HEK293 (cell line): ENCODE measurements around the gene LNX1.

ENCODE experiments used
- CTCF ChIA-PET: fragments of 350-600 bp; formaldehyde crosslinking; extraction: SDS; loops from one replicate; lab custom pipeline; 2021; ENCODE audit warnings: antibody characterized with exemption; lab: Yijun Ruan, JAX
- POLR2A ChIA-PET: fragments of 300-600 bp; formaldehyde crosslinking; extraction: SDS; loops from one replicate; lab custom pipeline; 2020; ENCODE audit warnings: antibody characterized with exemption, inconsistent platforms; lab: Yijun Ruan, JAX
- H3K27ac ChIP-seq: fragments of 200-500 bp; sonication (Bioruptor generic); 2 replicates; pipeline ENCODE4 v1.5.1; 2014; ENCODE audit warnings: low read depth, low read length, control low read depth, inconsistent platforms; ENCODE audit errors: extremely low read depth
- H3K36me3 ChIP-seq, 2 experiments: fragments of 200-500 bp in 1 of 2; sonication (Bioruptor generic) in 1 of 2; 1 replicate in 1 of 2; 2 replicates in 1 of 2; pipeline ENCODE4 v1.5.1; 2014 to 2017; ENCODE audit warnings: inconsistent platforms in 2 of 2, low read length in 2 of 2; ENCODE audit not compliant: control insufficient read depth in 2 of 2, insufficient read depth in 1 of 2
- H3K4me1 ChIP-seq: fragments of 200-500 bp; sonication (Bioruptor generic); 2 replicates; pipeline ENCODE4 v1.5.1; 2014; ENCODE audit warnings: mild to moderate bottlenecking, low read length, inconsistent platforms; ENCODE audit not compliant: control insufficient read depth, insufficient read depth
- H3K4me3 ChIP-seq: 2 replicates; pipeline ENCODE4 v1.5.1; 2011; ENCODE audit warnings: low read depth, mild to moderate bottlenecking, control low read depth, low read length, moderate library complexity
- H3K9me3 ChIP-seq: fragments of 200-500 bp; sonication (Bioruptor generic); 2 replicates; pipeline ENCODE4 v1.5.1; 2014; ENCODE audit warnings: low read depth, low read length, inconsistent platforms; ENCODE audit not compliant: control insufficient read depth, insufficient read depth
- BCL11B ChIP-seq: fragments of 450-650 bp; formaldehyde crosslinking; IDR thresholded peaks from 2 replicates; pipeline ENCODE4 v1.5.1; 2016; ENCODE audit warnings: low read depth, missing biosample characterization, missing genetic modification characterization
- IKZF3 ChIP-seq: fragments of 450-650 bp; IDR thresholded peaks from 2 replicates; pipeline ENCODE4 v1.5.0; 2018; ENCODE audit warnings: missing biosample characterization, mild to moderate bottlenecking, missing genetic modification characterization, moderate library complexity
- ZNF10 ChIP-seq: fragments of 450-650 bp; formaldehyde crosslinking; IDR thresholded peaks from 2 replicates; pipeline ENCODE4 v1.5.1; 2017; ENCODE audit warnings: missing biosample characterization, missing genetic modification characterization
- ZNF157 ChIP-seq: fragments of 450-650 bp; formaldehyde crosslinking; IDR thresholded peaks from 2 replicates; pipeline ENCODE4 v1.5.1; 2016; ENCODE audit warnings: missing biosample characterization, missing genetic modification characterization
- ZNF223 ChIP-seq: fragments of 450-650 bp; formaldehyde crosslinking; IDR thresholded peaks from 2 replicates; pipeline ENCODE4 v1.5.1; 2016; ENCODE audit warnings: missing biosample characterization, missing genetic modification characterization
- ZNF23 ChIP-seq: fragments of 450-650 bp; formaldehyde crosslinking; IDR thresholded peaks from 2 replicates; pipeline ENCODE4 v1.5.1; 2016; ENCODE audit warnings: missing biosample characterization, missing genetic modification characterization, borderline replicate concordance
- ZNF626 ChIP-seq: fragments of 450-650 bp; sonication (Bioruptor Pico); formaldehyde crosslinking; IDR thresholded peaks from 2 replicates; pipeline ENCODE4 v1.5.1; 2018; ENCODE audit warnings: missing biosample characterization, missing genetic modification characterization, inconsistent platforms
- ZNF658 ChIP-seq: fragments of 450-650 bp; formaldehyde crosslinking; IDR thresholded peaks from 2 replicates; pipeline ENCODE4; 2016; ENCODE audit warnings: missing biosample characterization, missing genetic modification characterization
- ZNF707 ChIP-seq: fragments of 450-650 bp; formaldehyde crosslinking; IDR thresholded peaks from 2 replicates; pipeline ENCODE4 v1.5.1; 2016; ENCODE audit warnings: missing biosample characterization, missing genetic modification characterization
- ZNF768 ChIP-seq: fragments of 450-650 bp; formaldehyde crosslinking; IDR thresholded peaks from 2 replicates; pipeline ENCODE4 v1.5.1; 2018; ENCODE audit warnings: missing biosample characterization, mild to moderate bottlenecking, missing genetic modification characterization
- ZNF791 ChIP-seq: fragments of 450-650 bp; formaldehyde crosslinking; IDR thresholded peaks from 2 replicates; pipeline ENCODE4 v1.5.1; 2016; ENCODE audit warnings: missing biosample characterization, missing genetic modification characterization
- ZSCAN30 ChIP-seq: fragments of 450-650 bp; IDR thresholded peaks from 2 replicates; pipeline ENCODE4 v1.5.1; 2018; ENCODE audit warnings: missing biosample characterization, mild to moderate bottlenecking, missing genetic modification characterization, moderate library complexity
- TF ChIP-seq, protein P1 (sequence below): fragments of 450-650 bp; formaldehyde crosslinking; IDR thresholded peaks from 2 replicates; pipeline ENCODE4 v1.5.1; 2017; ENCODE audit warnings: missing biosample characterization, mild to moderate bottlenecking, missing genetic modification characterization, moderate library complexity
- TF ChIP-seq, protein P2 (sequence below): fragments of 450-650 bp; formaldehyde crosslinking; IDR thresholded peaks from 2 replicates; pipeline ENCODE4 v1.5.1; 2016; ENCODE audit warnings: missing biosample characterization, missing genetic modification characterization
- TF ChIP-seq, protein P3 (sequence below): fragments of 450-650 bp; formaldehyde crosslinking; IDR thresholded peaks from 2 replicates; pipeline ENCODE4 v1.5.1; 2016; ENCODE audit warnings: missing biosample characterization, missing genetic modification characterization
- TF ChIP-seq, protein P4 (sequence below): fragments of 450-650 bp; formaldehyde crosslinking; IDR thresholded peaks from 2 replicates; pipeline ENCODE4 v1.5.1; 2016; ENCODE audit warnings: missing biosample characterization, missing genetic modification characterization, borderline replicate concordance

Gene LNX1

DNA sequence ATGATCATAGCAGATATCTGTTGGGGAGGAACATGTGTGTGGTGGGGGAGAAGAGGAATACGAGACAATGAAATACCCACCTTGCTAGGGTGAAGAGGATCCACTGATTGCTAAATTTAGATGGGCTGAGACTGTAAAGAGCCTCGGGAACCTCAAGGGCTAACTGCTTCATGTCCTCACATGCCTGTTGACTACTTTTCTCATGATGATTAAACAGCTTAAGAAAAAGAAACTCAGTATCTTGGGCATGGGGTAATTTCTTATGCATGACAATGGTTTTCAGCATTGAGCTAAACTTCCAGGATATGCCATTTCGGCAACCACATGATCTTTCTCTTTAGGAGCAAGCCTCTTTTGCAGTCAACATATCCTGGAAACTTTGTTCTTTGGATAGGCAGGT, 3.9 kb upstream of the LNX1 start:
- POLR2A ChIA-PET = no interaction called here
- TF ChIP-seq ZNF791 (no peak), ZNF10 (no peak), ZNF768 (tag by site-specific recombination) (no peak)
- TF ChIP-seq, protein P1, sequence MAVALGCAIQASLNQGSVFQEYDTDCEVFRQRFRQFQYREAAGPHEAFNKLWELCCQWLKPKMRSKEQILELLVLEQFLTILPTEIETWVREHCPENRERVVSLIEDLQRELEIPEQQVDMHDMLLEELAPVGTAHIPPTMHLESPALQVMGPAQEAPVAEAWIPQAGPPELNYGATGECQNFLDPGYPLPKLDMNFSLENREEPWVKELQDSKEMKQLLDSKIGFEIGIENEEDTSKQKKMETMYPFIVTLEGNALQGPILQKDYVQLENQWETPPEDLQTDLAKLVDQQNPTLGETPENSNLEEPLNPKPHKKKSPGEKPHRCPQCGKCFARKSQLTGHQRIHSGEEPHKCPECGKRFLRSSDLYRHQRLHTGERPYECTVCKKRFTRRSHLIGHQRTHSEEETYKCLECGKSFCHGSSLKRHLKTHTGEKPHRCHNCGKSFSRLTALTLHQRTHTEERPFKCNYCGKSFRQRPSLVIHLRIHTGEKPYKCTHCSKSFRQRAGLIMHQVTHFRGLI (tag by site-specific recombination) = no peak
- no peaks in the 10 kb centered on the region for H3K36me3 ChIP-seq
- H3K9me3 ChIP-seq = no peaks in the 10 kb centered on the region
- CTCF ChIA-PET = no interaction called here
- H3K27ac ChIP-seq = no peak overlapping the region
- H3K4me3 ChIP-seq = no peak overlapping the region
- H3K4me1 ChIP-seq = no peaks in the 10 kb centered on the region

DNA sequence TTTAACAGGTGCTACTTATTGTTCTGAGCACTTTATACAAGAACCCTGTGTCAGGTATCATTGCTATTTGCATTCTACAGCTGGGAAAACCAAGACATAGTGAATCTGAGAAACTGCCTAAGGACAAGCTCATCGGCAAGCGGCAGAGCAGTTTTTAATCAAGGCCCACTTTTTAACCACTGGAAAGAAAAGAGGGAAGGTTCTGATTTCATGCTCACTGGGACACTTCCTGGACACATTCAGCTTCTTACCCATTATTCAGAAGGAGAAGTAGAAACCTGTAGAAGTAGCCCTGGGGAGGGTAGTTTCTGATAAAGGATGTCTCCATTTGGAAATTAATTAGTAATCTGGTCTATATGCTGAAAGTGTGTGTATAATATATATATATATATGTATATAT, 2.5 kb upstream of the LNX1 start:
- ChIA-PET CTCF (interaction anchor here (0.7 kb wide), 1 partner anchor 313 kb away, joined by 3 read pairs; no protein-coding TSS in a partner anchor), POLR2A (no interaction called here)
- no peaks in the 10 kb centered on the region for H3K9me3 ChIP-seq
- no peaks in the 10 kb centered on the region for H3K36me3 ChIP-seq
- no peak overlapping the region for H3K27ac ChIP-seq
- no peak overlapping the region for H3K4me3 ChIP-seq
- TF ChIP-seq ZNF223 (tag by site-specific recombination) (no peak), ZNF23 (tag by site-specific recombination) (no peak), ZNF626 (no peak), ZNF658 (tag by site-specific recombination) (no peak), IKZF3 (tag by site-specific recombination) (no peak), ZNF157 (no peak), ZNF707 (no peak), ZSCAN30 (tag by site-specific recombination) (no peak), BCL11B (no peak)
- TF ChIP-seq, protein P2, sequence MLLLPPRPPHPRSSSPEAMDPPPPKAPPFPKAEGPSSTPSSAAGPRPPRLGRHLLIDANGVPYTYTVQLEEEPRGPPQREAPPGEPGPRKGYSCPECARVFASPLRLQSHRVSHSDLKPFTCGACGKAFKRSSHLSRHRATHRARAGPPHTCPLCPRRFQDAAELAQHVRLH (tag by site-specific recombination) = no peak
- TF ChIP-seq, protein P3, sequence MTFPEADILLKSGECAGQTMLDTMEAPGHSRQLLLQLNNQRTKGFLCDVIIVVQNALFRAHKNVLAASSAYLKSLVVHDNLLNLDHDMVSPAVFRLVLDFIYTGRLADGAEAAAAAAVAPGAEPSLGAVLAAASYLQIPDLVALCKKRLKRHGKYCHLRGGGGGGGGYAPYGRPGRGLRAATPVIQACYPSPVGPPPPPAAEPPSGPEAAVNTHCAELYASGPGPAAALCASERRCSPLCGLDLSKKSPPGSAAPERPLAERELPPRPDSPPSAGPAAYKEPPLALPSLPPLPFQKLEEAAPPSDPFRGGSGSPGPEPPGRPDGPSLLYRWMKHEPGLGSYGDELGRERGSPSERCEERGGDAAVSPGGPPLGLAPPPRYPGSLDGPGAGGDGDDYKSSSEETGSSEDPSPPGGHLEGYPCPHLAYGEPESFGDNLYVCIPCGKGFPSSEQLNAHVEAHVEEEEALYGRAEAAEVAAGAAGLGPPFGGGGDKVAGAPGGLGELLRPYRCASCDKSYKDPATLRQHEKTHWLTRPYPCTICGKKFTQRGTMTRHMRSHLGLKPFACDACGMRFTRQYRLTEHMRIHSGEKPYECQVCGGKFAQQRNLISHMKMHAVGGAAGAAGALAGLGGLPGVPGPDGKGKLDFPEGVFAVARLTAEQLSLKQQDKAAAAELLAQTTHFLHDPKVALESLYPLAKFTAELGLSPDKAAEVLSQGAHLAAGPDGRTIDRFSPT = no peak
- TF ChIP-seq, protein P4, sequence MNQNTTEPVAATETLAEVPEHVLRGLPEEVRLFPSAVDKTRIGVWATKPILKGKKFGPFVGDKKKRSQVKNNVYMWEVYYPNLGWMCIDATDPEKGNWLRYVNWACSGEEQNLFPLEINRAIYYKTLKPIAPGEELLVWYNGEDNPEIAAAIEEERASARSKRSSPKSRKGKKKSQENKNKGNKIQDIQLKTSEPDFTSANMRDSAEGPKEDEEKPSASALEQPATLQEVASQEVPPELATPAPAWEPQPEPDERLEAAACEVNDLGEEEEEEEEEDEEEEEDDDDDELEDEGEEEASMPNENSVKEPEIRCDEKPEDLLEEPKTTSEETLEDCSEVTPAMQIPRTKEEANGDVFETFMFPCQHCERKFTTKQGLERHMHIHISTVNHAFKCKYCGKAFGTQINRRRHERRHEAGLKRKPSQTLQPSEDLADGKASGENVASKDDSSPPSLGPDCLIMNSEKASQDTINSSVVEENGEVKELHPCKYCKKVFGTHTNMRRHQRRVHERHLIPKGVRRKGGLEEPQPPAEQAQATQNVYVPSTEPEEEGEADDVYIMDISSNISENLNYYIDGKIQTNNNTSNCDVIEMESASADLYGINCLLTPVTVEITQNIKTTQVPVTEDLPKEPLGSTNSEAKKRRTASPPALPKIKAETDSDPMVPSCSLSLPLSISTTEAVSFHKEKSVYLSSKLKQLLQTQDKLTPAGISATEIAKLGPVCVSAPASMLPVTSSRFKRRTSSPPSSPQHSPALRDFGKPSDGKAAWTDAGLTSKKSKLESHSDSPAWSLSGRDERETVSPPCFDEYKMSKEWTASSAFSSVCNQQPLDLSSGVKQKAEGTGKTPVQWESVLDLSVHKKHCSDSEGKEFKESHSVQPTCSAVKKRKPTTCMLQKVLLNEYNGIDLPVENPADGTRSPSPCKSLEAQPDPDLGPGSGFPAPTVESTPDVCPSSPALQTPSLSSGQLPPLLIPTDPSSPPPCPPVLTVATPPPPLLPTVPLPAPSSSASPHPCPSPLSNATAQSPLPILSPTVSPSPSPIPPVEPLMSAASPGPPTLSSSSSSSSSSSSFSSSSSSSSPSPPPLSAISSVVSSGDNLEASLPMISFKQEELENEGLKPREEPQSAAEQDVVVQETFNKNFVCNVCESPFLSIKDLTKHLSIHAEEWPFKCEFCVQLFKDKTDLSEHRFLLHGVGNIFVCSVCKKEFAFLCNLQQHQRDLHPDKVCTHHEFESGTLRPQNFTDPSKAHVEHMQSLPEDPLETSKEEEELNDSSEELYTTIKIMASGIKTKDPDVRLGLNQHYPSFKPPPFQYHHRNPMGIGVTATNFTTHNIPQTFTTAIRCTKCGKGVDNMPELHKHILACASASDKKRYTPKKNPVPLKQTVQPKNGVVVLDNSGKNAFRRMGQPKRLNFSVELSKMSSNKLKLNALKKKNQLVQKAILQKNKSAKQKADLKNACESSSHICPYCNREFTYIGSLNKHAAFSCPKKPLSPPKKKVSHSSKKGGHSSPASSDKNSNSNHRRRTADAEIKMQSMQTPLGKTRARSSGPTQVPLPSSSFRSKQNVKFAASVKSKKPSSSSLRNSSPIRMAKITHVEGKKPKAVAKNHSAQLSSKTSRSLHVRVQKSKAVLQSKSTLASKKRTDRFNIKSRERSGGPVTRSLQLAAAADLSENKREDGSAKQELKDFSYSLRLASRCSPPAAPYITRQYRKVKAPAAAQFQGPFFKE (tag by site-specific recombination) = no peak
- no peaks in the 10 kb centered on the region for H3K4me1 ChIP-seq
